T follicular helper cell (primary cell): ENCODE data around the gene ATP1B3.
"Not testable (repeated sequence)": the region's sequence is repeated elsewhere in the genome, so short reads cannot be mapped to it uniquely, and the experiment has no call there.

Experiments
- DNase-seq: peaks from one replicate; pipeline ENCODE4 v3.0.0-alpha.2; 2020; ENCODE audit warnings: low read depth

ATP1B3 gene

DNA sequence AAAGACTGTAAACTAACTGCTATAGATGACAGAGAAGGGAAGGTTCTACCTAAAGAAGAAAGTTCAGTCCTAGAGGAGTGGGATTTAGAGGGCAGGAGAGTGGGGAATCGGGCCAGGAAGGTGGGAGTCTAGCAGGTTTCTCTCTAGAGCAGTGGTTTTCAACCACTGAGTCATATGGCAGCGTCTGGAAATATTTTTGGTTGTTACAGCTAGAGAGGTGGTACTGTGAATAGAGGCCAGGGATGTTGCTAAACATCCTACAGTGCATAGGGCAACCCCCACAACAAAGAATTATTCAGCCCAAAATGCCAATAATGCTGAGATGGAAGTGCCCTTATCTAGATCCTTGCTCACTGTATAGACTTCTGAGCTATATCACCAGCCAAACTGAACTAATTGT is 28.7 kb downstream of the ATP1B3 start:
- DNase-seq, result no peak

DNA sequence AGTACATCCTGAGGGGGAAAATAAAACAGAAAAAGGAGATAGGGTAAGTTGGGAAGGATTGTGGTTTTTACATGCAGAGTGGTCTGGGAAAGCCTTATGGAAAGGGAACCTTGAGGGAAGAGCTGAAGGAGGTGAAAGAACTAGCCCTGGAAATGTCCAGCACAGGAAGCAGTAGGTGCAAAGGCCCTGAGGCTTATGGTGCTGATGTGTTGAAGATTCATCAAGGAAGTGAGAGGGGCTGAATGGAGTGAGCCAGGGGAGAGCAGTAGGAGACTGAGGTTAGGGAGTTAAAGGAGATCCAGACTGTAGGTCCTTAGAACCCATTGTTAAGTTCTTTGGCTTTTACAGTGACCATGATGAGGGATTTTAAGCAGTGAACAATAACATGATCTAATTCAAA is 33.0 kb downstream of the ATP1B3 start:
- DNase-seq, result no peak

DNA sequence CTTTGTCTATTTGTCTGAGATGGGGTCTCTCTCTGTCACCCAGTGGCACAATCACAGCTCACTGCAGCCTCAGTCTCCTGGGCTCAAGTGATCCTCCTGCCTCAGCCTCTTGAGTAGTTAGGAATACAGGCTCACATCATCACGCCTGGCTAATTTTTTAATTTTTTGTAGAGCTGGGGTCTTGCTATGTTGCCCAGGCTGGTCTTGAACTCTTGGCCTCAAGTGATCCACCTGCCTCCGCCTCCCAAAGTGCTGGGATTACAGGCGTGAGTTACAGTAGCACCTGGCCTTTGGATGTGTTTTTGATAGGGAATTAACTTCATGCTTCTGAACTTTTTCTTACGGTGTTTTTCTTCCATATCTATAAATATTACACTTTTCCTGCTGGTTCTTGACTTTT is 33.5 kb downstream of the ATP1B3 start:
- DNase-seq, result not testable (repeated sequence)

DNA sequence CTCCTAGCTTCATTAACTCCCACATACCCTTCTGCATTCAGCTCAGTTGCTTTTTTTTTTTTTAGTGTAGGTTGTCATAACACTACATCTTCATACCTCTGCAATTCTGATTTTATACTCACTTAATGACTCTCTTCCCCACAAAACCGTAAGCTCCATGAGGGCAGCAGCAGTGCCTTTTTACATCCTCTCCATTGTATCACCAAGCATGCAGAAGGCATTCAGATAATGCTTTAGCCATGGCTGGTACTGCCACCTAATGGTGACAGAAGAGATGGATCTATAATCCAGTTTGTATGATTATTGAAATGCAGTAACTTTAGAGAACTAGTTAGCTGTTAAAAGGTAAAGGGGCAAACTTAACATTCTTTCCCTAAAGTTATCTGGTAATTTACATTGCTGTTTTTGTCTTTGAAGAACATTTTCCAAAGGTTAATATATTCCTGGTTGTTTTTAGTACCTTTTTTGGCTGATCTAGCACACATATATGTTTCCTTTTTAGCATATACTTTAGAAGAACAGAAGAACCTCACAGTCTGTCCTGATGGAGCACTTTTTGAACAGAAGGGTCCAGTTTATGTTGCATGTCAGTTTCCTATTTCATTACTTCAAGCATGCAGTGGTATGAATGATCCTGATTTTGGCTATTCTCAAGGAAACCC is 36.8 kb downstream of the ATP1B3 start:
- DNase-seq, result peak; percentile 15

DNA sequence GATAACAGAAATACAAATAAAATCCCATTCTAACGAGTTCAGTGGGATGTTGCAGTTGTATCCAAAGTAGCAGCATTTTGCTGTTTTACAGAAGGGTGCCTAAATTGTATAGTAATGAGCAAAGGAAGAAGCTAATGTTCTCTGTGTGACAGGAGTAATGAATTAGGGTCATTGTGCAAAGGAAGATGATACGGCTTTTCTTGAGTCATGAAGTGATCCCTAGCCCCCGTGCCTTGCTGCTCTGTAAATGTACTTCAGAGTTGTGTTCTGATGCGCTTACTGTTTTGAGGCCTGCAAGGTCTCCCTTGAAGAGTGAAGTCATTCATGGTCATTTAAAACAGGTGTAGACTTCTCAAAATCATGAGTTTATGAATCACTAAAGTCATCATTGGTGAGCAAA is 37.9 kb downstream of the ATP1B3 start:
- no peak for DNase-seq

DNA sequence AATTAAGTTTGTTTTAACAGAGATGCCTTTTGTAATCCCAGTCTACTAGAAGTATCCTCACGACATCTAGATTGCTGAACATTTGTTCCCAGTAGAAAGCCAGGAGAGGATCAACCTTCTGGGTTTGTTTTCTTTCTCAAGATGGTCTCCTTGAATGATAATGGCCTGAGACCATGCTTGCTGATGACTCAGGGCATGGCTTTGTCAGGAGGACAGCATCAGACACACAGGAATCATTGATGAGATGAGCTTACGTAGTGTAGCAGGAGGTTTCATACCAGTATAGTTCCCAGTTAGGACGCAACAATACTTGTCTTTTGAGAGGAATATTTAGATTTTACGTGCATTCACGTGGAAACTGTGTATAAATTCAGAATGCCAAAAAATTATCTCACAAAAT is 38.6 kb downstream of the ATP1B3 start:
- no peak for DNase-seq

DNA sequence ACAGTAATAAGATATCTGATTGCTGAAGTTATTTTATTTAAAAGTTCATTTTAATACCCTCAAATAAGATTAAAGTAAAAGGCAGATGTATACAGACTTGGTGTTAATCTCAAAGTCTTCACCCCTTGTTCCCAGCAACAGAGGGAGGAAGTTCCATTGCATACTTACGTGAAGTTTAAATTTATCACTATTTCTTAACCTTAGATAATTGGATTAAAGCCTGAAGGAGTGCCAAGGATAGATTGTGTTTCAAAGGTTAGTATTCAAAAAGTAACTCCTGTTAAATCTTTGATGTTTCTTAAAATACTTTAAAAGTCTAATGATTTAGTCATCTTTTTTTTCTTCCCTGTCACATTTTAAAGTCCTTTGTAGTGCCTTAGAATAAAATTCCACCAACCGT is 39.3 kb downstream of the ATP1B3 start:
- no peak for DNase-seq

DNA sequence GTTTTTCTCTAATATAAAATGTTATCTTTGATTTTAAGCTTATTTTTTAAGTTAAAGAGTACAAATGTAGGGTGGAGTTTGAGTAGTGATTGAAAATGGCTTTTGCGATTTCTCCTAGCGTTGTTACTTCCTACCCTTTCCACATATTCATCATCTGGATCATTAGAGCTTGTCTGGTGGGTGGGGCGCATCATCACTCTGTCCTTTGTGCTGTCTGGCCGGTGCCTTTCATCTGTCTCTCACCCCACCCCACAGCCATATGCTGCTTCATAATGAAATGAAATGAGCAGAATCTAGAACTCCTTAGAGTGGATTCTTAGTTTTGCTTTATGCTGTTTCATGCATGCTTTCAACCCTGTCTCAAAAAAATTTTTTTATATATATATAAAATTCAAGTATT is 44.3 kb downstream of the ATP1B3 start:
- DNase-seq, result no peak

DNA sequence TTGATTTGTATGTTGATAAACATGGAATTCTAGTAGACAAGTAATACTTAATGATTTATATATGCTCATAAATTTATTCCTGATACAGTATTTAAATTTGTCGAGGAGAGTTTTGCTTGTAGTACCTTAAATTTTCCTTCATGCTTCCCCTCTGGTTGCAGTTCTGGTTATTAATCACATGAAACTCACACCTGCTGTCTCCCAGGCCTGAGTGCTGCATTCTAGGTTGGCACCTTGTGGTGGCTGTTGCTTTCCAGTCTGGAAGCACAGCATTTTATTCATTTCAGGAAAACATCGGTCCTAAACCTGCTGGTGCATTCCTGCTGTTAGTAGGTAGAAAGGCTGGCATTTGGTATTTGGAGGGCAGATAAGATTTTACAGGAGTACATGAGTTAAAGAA is 44.9 kb downstream of the ATP1B3 start:
- no peak for DNase-seq

DNA sequence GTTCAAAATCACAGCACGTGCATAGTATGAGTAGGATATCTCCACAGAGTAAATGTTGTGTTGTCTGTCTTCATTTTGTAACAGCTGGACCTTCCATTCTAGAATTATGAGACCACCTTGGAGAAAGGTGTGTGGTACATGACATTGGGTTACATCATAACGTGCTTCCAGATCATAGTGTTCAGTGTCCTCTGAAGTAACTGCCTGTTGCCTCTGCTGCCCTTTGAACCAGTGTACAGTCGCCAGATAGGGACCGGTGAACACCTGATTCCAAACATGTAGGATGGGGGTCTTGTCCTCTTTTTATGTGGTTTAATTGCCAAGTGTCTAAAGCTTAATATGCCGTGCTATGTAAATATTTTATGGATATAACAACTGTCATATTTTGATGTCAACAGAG is 49.2 kb downstream of the ATP1B3 start:
- not testable (repeated sequence) for DNase-seq

DNA sequence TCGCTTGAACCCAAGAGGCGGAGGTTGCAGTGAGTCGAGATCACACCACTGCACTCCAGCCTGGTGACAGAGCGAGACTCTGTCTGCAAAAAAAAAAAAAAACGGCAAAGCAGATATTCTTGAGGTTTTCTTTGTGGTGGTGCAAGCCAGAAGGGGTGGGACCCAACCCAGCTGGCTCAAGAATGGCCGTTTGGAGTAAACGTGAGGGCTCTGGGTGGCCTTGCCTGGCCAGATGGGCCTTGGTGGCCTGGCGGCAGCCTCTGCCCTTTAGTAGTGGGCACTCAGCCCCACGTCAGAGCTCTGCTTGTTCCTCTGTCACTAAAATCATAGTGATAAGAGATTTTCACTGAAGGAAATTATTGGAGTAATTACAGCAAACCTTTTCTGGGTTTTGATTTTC is 50.5 kb downstream of the ATP1B3 start:
- DNase-seq, result no peak

DNA sequence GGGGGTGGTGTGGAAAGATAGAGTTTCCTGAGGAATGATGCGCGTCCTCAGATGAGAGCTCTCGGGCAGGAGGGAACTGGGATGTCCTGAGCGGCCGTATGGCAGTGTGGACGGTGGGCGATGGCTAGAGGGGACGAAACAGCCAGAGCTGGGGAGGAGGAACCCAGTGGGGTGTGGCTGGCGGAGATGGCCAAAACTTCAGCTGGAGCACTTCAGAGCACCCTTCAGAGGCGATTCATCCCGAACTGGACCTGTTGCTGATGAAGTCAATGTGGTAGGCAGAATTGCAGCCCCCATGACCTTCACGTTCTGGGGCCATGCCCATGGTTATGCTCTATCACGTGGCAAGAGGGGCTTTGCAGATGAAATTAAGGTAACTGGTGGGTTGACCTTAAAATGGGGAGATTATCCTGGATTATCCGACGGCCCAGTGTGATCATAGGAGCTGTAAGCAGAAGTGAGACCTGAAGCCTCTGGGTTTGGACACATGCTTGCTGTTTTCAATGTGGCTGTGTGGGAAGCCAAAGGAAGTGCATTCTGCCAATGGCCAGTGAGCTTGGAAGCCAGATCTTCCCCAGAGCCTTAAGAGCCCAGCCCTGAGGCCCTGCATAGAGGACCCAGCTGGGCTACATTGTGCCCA is 52.3 kb downstream of the ATP1B3 start:
- no peak for DNase-seq

DNA sequence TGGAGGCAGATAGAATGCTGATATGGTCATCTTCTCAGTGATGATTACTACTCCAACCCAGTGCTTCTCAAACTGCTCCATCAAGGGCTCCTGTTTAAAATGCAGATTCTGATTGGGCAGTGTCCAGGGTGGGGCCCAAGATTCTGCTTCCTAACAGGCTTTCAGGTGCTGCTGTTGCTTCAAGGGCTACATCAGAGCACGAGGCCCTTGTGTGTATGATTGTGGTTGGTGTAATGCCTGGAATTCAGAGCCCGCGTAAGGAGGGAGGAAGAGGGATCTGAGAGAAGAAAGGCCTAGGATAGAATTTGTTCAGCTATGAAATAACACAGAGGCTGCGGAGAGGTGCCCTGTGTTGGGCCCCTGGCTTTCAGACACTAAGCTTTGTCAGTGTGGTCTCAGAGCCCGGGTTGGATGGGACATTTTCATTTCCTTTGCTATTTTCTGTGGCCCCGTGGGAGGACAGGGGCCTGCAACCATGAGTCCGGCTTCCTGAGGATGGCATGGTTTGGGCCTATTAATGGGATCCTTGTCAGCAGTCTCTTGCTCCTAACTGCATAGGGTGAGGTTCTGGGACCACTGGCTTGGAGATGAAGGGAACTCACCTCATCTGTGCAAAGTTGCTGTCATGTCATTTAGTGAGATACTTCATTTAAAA is 53.0 kb downstream of the ATP1B3 start:
- DNase-seq, result no peak

DNA sequence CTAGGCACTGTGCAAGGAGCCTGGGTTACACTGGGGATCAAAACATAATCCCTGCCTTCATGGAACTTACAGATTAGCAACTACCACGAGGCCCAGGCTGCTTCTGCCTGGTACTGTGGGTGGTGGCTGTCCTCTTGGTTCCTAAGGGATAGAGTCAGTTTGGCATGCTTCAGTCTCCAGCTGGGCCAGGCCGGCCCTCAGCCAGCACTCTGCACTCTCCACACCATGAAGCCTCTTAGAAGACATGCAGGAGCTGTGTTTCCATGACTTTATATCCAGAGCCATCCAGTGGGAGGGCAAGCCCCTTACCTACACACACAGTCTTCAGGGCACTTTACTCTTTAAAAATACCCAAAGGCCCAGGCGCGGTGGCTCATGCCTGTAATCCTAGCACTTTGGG is 54.4 kb downstream of the ATP1B3 start:
- DNase-seq, result no peak

DNA sequence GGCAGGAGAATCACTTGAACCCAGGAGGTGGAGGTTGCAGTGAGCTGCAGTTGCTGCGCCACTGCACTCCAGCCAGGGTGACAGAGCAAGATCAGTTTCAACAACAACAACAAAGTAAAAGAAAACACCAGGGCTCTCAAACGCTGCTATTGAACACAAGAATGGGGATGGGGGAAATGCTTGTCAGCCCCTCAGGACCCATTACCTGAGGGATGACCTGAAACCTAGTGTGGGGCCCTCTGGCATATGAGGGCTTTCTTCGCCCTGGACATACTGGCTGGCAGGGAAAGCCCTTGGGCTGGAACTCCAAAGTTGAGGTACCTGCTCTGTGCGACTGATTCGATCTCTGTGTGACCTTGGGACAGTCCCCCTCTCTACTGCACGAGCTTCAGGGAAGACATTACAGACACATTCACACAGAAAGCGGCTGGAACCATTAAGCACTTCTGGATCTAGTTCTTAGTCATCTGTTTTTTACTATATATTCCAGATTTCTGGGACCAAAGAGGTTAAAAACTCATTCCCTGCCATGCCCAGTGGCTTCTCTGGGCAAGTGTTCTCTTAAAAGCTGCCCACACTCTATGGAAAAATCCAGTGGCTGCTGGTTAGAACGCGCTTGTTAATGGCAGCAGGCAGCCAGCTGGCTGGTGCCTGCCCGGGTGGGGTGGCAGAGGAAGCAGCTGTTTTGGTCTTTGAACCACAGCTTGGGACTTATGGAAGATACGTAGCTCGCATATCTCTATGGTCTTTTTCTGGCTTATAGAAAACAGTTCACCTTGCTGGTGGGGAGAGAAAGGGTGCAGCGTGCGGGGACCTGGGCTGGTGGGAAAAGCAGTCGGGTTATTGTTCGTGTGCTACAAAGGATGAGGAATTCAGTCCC is 57.2 kb downstream of the ATP1B3 start:
- no peak for DNase-seq

DNA sequence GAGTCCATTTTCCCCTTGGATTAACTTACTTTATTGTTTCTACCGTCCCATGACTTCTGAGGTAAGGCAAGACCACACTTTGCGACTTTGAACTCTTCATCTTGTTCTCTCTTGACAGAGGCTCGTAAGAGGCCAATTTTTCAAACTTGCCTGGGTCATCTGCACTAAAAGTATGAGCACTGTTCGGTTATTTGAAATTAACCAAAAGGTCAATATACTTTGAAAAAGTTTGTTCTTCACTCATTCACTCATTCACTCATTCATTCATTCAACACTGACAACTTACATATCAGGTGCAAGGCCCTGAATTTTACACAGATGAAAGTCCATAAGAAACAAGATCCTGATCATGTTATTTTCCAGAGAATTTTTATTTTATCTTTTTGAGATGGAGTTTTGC is 57.9 kb downstream of the ATP1B3 start:
- DNase-seq, result no peak

DNA sequence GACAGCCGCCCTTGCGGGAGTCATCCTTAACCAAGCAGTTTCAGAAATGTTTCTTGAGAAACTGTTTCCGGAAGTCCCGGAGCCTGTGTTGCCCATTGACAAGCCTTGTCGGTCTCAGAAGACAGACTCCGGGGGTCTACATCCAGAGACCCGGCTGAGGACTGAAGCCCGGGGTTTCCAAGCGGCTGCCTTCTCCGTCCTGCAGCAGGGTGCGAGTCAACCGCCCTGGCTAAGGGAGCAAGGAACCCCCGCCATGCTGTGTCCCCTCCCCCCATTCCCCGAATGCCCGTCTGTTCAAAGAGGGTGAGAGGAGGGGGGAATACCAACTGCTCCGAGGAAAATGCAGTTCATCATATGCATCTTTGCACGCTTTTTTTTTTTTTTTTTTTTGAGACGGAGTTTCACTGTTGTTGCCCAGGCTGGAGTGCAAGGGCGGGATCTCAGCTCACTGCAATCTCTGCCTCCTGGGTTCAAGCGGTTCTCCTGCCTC is 61.6 kb downstream of the ATP1B3 start:
- no peak for DNase-seq

DNA sequence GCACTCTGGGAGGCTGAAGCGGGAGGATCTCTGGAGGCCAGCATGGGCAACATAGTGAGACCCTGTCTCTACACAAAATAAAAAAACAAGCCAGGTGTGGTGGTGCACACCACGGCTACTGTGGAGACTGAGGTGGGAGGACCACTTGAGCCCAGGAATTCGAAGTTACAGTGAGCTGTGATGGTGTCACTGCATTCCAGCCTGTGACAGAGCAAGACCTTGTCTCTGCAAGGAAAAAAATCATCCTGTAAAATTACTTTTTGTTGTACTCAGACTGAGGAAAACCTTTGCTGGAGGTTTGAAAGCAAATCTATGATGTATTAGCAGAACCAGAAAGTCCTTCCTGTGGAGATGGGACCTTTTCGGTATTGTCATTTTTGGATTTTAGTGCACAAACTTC is 63.3 kb downstream of the ATP1B3 start:
- DNase-seq, result no peak

DNA sequence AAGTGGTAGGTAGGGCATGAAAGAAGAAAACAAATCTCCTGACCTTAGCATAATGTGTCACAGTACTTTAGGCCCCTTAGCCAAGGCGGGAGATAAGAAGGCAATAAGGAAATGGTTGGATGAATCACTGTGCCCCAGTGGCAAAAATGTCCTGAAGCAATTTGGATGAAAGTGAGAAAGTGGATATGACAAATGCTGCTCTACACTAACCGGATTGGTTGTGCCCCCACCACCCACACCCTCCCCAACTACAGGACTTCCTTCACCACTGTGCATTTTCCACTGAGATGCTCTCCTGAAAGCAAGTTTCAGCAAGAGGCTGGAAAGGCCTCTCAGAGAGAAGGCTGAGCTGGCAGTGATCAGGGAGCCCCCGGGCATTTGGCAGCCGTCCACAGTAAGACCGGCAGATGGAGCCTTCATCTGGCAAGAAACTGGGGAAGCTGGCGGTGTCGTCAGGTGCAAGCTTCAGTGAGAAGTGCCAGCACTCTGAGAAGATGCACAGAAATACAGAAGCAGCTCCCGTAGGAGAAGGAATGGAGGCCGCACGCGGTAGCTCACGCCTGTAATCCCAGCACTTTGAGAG is 63.8 kb downstream of the ATP1B3 start:
- DNase-seq, result no peak

DNA sequence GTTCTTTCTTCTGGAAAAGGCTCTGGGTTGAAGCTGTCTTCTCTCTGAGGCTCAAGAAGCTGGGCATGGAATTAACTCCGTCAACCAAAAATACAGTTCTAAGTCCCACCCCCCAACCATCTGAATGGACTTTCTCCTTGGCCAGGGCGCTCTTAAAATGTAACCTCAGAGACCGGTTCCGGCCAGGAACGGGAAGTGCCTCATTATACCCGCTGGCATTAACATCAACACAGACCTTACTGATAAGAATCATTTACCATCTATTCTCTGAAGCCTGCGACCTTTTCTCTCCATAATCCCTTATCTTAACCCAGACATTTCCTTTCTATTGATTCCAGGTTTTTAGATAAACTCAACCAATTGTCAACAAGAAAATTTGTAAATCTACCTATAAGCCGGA is 64.7 kb downstream of the ATP1B3 start:
- DNase-seq, result no peak

DNA sequence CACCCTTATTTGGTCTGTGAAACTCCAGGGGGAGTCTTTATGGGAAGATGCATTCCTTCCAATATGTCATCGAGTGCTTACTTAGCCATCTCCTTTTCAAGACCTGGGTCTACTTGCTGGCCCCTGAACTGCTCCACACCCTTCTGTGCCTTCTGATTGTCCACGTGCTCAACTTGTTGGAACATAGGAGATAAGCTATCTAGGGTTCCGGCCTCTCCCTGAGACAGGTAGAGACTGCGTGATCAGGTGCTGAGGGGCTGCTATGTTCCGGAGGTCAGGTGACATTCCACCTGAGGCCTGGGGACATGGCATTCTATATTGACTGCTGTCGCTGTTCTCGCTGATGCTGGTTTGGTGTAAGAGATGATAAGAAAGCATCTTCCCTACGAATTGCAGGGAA is 65.6 kb downstream of the ATP1B3 start:
- DNase-seq, result no peak
